ENCODE measurements around the gene RAB44.

The RAB44 gene

DNA sequence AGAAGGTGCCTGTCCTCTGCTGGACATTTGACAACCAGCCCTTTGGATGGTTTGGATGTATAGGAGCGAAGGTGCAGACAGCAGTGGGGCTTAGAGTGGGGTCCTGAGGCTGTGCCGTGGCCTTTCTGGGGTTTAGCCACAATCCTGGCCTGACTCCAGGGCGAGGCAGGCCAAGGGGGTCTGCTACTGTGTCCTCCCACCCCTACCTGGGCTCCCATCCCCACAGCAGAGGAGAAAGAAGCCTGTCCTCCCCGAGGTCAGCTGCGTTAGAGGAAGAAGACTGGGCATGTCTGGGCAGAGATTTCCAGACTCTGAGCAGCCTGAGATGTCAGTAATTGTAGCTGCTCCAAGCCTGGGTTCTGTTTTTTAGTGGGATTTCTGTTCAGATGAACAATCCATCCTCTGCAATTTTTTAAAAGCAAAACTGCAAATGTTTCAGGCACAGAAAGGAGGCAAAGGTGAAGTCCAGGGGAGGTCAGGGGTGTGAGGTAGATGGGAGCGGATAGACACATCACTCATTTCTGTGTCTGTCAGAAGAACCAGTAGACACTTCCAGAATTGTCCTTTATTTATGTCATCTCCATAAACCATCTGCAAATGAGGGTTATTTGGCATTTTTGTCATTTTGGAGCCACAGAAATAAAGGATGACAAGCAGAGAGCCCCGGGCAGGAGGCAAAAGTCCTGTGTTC lies 20.4 kb upstream of the RAB44 start:
- H3K4me3 Mint-ChIP-seq = peak overlapping the region; percentile 85
- H3K4me1 Mint-ChIP-seq (ENCODE audit: low read depth) = peaks cover 44% of the 10 kb centered on the region
- no peaks in the 10 kb centered on the region for H3K9me3 Mint-ChIP-seq
- no peaks in the 10 kb centered on the region for H3K27me3 Mint-ChIP-seq (ENCODE audit: low read depth)
- peaks cover 19% of the 10 kb centered on the region for H3K36me3 Mint-ChIP-seq (ENCODE audit: low read depth)
- peak overlapping the region; percentile 86 for H3K27ac Mint-ChIP-seq

DNA sequence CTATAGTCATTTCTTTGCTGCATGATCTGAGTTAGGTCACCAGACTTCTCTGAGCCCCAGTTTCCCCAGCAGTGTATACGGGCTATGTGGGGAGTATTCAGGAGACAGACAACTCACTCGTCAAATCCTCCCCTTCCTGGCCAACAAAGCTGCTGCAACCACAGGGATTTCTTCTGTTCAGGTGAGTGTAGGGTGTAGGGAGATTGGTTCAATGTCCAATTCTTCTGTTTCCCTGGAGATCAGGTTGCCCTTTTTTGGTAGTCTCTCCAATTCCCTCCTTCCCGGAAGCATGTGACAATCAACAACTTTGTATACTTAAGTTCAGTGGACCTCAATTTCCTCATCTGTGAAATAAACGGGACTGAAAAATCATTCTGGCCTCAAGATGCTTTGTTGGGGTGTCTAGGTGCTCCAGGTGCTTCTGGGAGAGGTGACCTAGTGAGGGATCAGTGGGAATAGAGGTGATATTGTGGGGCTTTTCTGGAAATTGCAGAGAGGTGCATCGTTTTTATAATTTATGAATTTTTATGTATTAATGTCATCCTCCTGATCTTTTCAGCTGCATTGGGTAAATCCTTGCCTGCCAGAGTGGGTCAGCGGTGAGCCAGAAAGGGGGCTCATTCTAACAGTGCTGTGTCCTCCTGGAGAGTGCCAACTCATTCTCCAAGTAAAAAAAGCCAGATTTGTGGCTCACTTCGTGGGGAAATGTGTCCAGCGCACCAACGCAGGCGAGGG lies 19.7 kb upstream of the RAB44 start:
- Mint-ChIP-seq H3K27ac (peak overlapping the region; percentile 86), H3K36me3 (ENCODE audit: low read depth) (peaks cover 24% of the 10 kb centered on the region), H3K4me1 (ENCODE audit: low read depth) (peaks cover 51% of the 10 kb centered on the region), H3K27me3 (ENCODE audit: low read depth) (no peaks in the 10 kb centered on the region), H3K4me3 (peak overlapping the region; percentile 85), H3K9me3 (no peaks in the 10 kb centered on the region)

DNA sequence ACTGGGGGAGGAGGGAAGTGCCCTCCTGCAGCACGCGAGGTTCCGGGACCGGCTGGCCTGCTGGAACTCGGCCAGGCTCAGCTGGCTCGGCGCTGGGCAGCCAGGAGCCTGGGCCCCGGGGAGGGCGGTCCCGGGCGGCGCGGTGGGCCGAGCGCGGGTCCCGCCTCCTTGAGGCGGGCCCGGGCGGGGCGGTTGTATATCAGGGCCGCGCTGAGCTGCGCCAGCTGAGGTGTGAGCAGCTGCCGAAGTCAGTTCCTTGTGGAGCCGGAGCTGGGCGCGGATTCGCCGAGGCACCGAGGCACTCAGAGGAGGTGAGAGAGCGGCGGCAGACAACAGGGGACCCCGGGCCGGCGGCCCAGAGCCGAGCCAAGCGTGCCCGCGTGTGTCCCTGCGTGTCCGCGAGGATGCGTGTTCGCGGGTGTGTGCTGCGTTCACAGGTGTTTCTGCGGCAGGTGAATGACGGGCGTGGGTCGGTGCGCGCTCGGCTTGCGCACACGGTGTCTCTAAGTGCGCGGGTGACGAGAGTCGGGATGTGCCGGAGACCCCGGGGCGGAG lies 19.1 kb upstream of the RAB44 start, which contains the start of gene CDKN1A:
CDKN1A (plus strand) TSS at position 227 of the 555 bp plus-strand sequence. CDS start 5,388 bp downstream, outside the sequence.
- Mint-ChIP-seq H3K4me1 (ENCODE audit: low read depth) (peaks cover 58% of the 10 kb centered on the region), H3K27me3 (ENCODE audit: low read depth) (no peaks in the 10 kb centered on the region), H3K36me3 (ENCODE audit: low read depth) (peaks cover 31% of the 10 kb centered on the region), H3K27ac (peak within 1 kb of the TSS; percentile 96), H3K4me3 (peak within 1 kb of the TSS; percentile 98), H3K9me3 (no peaks in the 10 kb centered on the region)

- H3K4me1 Mint-ChIP-seq (ENCODE audit: low read depth) = peaks cover 63% of the 10 kb centered on the region
- H3K9me3 Mint-ChIP-seq = no peaks in the 10 kb centered on the region
- peak overlapping the region; percentile 99 for H3K27ac Mint-ChIP-seq
- peak overlapping the region; percentile 98 for H3K4me3 Mint-ChIP-seq
- peaks cover 35% of the 10 kb centered on the region for H3K36me3 Mint-ChIP-seq (ENCODE audit: low read depth)
- no peaks in the 10 kb centered on the region for H3K27me3 Mint-ChIP-seq (ENCODE audit: low read depth)
Observed at GRCh38 chr6:36679043-36679833, 18.4 kb upstream of the RAB44 start.

- peaks cover 41% of the 10 kb centered on the region for H3K4me1 Mint-ChIP-seq (ENCODE audit: low read depth)
- no peaks in the 10 kb centered on the region for H3K27me3 Mint-ChIP-seq (ENCODE audit: low read depth)
- peak overlapping the region; percentile 98 for H3K4me3 Mint-ChIP-seq
- no peaks in the 10 kb centered on the region for H3K9me3 Mint-ChIP-seq
- H3K36me3 Mint-ChIP-seq (ENCODE audit: low read depth) = peaks cover 61% of the 10 kb centered on the region
- peak overlapping the region; percentile 90 for H3K27ac Mint-ChIP-seq
Observed at GRCh38 chr6:36682328-36683144, 15.1 kb upstream of the RAB44 start.

DNA sequence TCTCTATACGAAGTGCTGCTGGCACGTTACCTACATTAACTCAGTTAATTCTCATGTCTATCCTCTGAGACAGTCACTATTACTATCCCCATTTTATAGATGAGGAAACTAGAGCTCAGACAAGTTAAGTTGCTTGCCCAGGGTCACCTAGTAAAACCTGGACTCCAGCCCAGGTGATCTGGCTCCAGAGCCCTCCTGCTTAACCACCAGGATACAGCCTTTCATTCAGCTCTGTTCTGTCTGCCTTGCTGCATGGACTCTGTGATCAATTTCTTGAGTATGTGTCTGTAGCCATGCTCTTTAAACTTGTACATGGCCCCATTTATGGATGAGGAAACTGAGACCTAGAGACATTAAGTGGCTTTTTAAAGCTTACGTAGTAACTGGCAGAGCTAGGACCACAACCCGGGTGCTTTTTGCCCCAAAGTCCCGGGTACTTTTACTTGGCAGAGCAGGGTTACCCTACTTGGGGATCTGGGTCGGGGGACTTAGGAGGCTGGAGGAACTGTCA lies 14.4 kb upstream of the RAB44 start:
- Mint-ChIP-seq H3K27ac (peak overlapping the region; percentile 90), H3K4me3 (peak overlapping the region; percentile 98), H3K4me1 (ENCODE audit: low read depth) (peaks cover 35% of the 10 kb centered on the region), H3K9me3 (no peaks in the 10 kb centered on the region), H3K27me3 (ENCODE audit: low read depth) (no peaks in the 10 kb centered on the region), H3K36me3 (ENCODE audit: low read depth) (peaks cover 61% of the 10 kb centered on the region)

DNA sequence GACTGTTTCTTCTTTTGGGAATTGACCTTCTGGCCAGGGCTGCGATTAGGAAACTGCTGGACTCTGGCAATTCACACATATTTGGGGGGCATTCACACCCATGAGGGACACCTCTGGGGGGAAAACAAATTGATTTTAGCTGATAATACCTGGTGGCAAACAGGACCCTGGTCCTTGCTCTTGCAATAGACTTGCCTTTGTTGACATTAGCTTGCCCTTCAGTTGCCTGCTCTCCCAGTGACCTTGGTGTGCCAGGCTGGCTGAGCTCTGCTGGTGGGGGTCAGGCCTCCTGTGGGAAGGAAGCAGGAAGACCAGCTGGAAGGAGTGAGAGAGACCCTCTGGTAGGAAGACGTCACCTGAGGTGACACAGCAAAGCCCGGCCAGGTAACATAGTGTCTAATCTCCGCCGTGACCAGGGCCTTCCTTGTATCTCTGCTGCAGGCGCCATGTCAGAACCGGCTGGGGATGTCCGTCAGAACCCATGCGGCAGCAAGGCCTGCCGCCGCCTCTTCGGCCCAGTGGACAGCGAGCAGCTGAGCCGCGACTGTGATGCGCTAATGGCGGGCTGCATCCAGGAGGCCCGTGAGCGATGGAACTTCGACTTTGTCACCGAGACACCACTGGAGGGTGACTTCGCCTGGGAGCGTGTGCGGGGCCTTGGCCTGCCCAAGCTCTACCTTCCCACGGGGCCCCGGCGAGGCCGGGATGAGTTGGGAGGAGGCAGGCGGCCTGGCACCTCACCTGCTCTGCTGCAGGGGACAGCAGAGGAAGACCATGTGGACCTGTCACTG lies 13.8 kb upstream of the RAB44 start:
- Mint-ChIP-seq H3K27ac (peak overlapping the region; percentile 90), H3K4me3 (peak overlapping the region; percentile 98), H3K9me3 (no peaks in the 10 kb centered on the region), H3K4me1 (ENCODE audit: low read depth) (peaks cover 34% of the 10 kb centered on the region), H3K27me3 (ENCODE audit: low read depth) (no peaks in the 10 kb centered on the region), H3K36me3 (ENCODE audit: low read depth) (peaks cover 58% of the 10 kb centered on the region)

GRCh38 chr6:36684447-36684812 lies 13.2 kb upstream of the RAB44 start:
- H3K9me3 Mint-ChIP-seq = no peaks in the 10 kb centered on the region
- H3K4me3 Mint-ChIP-seq = no peak overlapping the region

GRCh38 chr6:36685166-36685924 lies 12.3 kb upstream of the RAB44 start:
- Mint-ChIP-seq H3K36me3 (ENCODE audit: low read depth) (peaks cover 57% of the 10 kb centered on the region), H3K4me3 (no peak overlapping the region), H3K27me3 (ENCODE audit: low read depth) (no peaks in the 10 kb centered on the region), H3K27ac (no peak overlapping the region), H3K9me3 (no peaks in the 10 kb centered on the region), H3K4me1 (ENCODE audit: low read depth) (peaks cover 37% of the 10 kb centered on the region)

More at GRCh38 chr6:36684447-36684812, 13.2 kb upstream of the RAB44 start:
- H3K4me1 Mint-ChIP-seq (ENCODE audit: low read depth) = peaks cover 34% of the 10 kb centered on the region
- peaks cover 56% of the 10 kb centered on the region for H3K36me3 Mint-ChIP-seq (ENCODE audit: low read depth)
- H3K27me3 Mint-ChIP-seq (ENCODE audit: low read depth) = no peaks in the 10 kb centered on the region
- no peak overlapping the region for H3K27ac Mint-ChIP-seq

- peaks cover 54% of the 10 kb centered on the region for H3K36me3 Mint-ChIP-seq (ENCODE audit: low read depth)
- H3K27me3 Mint-ChIP-seq (ENCODE audit: low read depth) = no peaks in the 10 kb centered on the region
- no peaks in the 10 kb centered on the region for H3K9me3 Mint-ChIP-seq
- H3K4me1 Mint-ChIP-seq (ENCODE audit: low read depth) = peaks cover 39% of the 10 kb centered on the region
- no peak overlapping the region for H3K4me3 Mint-ChIP-seq
- H3K27ac Mint-ChIP-seq = no peak overlapping the region
Observed at GRCh38 chr6:36685926-36686667, 11.5 kb upstream of the RAB44 start.

DNA sequence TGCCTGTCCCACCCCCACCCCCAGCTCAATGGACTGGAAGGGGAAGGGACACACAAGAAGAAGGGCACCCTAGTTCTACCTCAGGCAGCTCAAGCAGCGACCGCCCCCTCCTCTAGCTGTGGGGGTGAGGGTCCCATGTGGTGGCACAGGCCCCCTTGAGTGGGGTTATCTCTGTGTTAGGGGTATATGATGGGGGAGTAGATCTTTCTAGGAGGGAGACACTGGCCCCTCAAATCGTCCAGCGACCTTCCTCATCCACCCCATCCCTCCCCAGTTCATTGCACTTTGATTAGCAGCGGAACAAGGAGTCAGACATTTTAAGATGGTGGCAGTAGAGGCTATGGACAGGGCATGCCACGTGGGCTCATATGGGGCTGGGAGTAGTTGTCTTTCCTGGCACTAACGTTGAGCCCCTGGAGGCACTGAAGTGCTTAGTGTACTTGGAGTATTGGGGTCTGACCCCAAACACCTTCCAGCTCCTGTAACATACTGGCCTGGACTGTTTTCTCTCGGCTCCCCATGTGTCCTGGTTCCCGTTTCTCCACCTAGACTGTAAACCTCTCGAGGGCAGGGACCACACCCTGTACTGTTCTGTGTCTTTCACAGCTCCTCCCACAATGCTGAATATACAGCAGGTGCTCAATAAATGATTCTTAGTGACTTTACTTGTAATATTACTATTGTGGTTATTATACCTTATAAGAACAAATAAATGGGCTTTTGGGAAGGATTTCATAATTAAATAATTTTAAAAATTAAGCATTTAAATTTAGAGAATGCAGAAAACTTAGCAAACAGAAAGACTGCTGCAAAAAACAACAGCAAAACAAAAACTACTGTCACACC lies 10.7 kb upstream of the RAB44 start:
- Mint-ChIP-seq H3K4me1 (ENCODE audit: low read depth) (peaks cover 44% of the 10 kb centered on the region), H3K27me3 (ENCODE audit: low read depth) (no peaks in the 10 kb centered on the region), H3K27ac (no peak overlapping the region), H3K9me3 (no peaks in the 10 kb centered on the region), H3K4me3 (no peak overlapping the region), H3K36me3 (ENCODE audit: low read depth) (peaks cover 50% of the 10 kb centered on the region)
